AG09309 (cell line): Measurements from ENCODE around the gene BAG5.

Source experiments
- DNase-seq: peaks from one replicate; pipeline ENCODE4 v3.0.0-alpha.2; 2010; ENCODE audit warnings: low read depth
- H3K4me3 ChIP-seq: 2 replicates; pipeline ENCODE4 v1.5.1; 2011; ENCODE audit warnings: mild to moderate bottlenecking, low read depth, low read length, moderate library complexity; ENCODE audit not compliant: control insufficient read depth
- CTCF ChIP-seq: IDR thresholded peaks from 2 replicates; pipeline ENCODE4 v1.5.1; 2011; ENCODE audit warnings: mild to moderate bottlenecking, low read depth, low read length, inconsistent platforms; ENCODE audit not compliant: insufficient read depth, control insufficient read depth; ENCODE audit errors: missing control alignments

The BAG5 gene

GRCh38 chr14:103558071-103558882, 4.2 kb downstream of the BAG5 start:
- H3K4me3 ChIP-seq = no peak overlapping the region
- peak; percentile 43 for DNase-seq
- no peak for TF ChIP-seq CTCF

GRCh38 chr14:103556946-103557758, 5.3 kb downstream of the BAG5 start:
- DNase-seq = no peak
- H3K4me3 ChIP-seq = no peak overlapping the region
- no peak for TF ChIP-seq CTCF

- no peak for DNase-seq
- H3K4me3 ChIP-seq = no peak overlapping the region
- no peak for TF ChIP-seq CTCF
Measured at GRCh38 chr14:103555559-103556337, 6.7 kb downstream of the BAG5 start.

DNA sequence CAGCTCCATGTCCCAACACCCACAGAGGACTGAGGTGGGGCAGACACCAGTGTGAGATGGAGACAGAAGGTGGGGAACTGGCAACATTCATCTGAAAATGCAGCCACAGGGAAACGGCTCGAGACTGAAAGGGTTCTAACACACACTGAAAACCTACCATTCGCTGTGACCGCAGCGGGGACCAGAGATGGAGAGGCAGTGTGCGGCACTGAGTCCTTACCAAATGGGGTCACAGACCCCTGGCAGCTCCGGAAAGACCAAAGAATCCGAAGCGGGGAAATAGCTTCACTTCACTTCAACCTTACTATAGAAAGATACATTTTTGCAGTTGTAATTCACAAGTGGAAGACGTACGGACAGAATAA, 9.6 kb downstream of the BAG5 start:
- no peak overlapping the region for H3K4me3 ChIP-seq
- DNase-seq = no peak
- no peak for TF ChIP-seq CTCF

DNA sequence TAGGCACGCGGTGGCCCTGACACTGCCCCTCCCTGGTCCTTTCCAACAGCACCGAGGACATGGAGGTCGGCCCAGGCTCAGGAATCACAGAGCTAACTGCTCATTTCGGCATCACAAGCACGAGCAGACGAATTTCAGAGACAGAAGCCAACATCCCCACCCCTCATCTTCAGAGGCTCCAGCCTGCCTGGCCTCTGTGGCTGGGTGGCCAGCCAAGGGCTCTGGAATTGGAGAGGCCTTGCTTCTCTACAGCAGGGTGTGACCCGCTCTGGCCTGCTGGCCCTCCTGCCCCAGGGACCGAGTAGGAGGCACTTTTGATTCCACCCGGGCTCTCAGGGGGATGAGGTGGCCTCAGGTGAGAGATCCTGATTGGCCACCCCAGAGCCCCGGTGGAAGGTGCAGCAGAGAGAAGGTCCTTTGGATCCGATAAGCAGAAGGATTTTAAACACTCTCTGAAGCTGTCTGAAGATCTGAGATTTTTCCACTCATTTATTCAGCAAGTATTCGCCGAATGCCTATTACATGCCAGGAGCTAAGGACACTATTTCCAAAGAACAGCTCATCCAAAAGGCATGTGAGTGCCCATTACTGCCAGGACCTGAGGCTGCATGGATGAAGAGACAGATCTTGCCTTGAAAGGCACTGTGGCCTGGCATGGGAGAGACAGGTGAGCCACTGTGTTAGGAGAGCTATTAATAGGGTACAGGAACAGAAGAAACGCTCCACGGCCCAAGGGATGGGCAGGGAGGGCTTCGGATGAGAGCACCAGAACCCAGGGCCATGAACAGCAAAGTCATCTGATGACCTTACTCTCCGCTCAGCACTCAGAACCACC, 10.2 kb downstream of the BAG5 start:
- H3K4me3 ChIP-seq = no peak overlapping the region
- no peak for TF ChIP-seq CTCF
- no peak for DNase-seq
